ENCODE data around the gene HBG1.

- TF ChIP-seq CTCF (IDR thresholded peaks at IDR 0.05; ENCODE audit: low read depth, low read length, poor library complexity, severe bottlenecking): no peak
- no peak for TF ChIP-seq EZH2phosphoT487 (IDR thresholded peaks at IDR 0.05; ENCODE audit: borderline replicate concordance, low read length)
Measured at GRCh38 chr11:5243816-5244180, 5.9 kb downstream of the HBG1 start.
